GM10248 (cell line): ENCODE measurements around the gene TTLL10.
A peak's percentile ranks its signal among the peaks of the same experiment; 100 is the strongest.
"Not testable (repeated sequence)": the region's sequence is repeated elsewhere in the genome, so short reads cannot be mapped to it uniquely, and the experiment has no call there.

Source experiments
- CTCF ChIA-PET: fragments of 300-600 bp; sonication (Branson Sonifier 250); formaldehyde crosslinking; extraction: SDS; loops from one replicate; lab custom pipeline; 2021; ENCODE audit warnings: antibody characterized with exemption; lab: Yijun Ruan, JAX
- POLR2A ChIA-PET: fragments of 350-650 bp; sonication (Branson Sonifier 250); formaldehyde crosslinking; extraction: SDS; loops from one replicate; lab custom pipeline; 2020; ENCODE audit warnings: antibody characterized with exemption; lab: Yijun Ruan, JAX
- DNase-seq: peaks from one replicate; pipeline ENCODE4 v3.0.0; 2012; ENCODE audit errors: extremely low spot score
- TF ChIP-seq, protein P1 (sequence below): IDR thresholded peaks from 2 replicates; pipeline ENCODE4 v1.5.1; 2012; ENCODE audit warnings: mild to moderate bottlenecking, low read depth; ENCODE audit errors: extremely low read depth, missing control alignments, control extremely low read depth

Gene TTLL10

GRCh38 chr1:1141244-1141910 lies 32.3 kb upstream of the TTLL10 start:
- no peak for DNase-seq
- TF ChIP-seq, protein P1, sequence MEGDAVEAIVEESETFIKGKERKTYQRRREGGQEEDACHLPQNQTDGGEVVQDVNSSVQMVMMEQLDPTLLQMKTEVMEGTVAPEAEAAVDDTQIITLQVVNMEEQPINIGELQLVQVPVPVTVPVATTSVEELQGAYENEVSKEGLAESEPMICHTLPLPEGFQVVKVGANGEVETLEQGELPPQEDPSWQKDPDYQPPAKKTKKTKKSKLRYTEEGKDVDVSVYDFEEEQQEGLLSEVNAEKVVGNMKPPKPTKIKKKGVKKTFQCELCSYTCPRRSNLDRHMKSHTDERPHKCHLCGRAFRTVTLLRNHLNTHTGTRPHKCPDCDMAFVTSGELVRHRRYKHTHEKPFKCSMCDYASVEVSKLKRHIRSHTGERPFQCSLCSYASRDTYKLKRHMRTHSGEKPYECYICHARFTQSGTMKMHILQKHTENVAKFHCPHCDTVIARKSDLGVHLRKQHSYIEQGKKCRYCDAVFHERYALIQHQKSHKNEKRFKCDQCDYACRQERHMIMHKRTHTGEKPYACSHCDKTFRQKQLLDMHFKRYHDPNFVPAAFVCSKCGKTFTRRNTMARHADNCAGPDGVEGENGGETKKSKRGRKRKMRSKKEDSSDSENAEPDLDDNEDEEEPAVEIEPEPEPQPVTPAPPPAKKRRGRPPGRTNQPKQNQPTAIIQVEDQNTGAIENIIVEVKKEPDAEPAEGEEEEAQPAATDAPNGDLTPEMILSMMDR: no peak
- CTCF ChIA-PET: no interaction called here
- POLR2A ChIA-PET: no interaction called here

DNA sequence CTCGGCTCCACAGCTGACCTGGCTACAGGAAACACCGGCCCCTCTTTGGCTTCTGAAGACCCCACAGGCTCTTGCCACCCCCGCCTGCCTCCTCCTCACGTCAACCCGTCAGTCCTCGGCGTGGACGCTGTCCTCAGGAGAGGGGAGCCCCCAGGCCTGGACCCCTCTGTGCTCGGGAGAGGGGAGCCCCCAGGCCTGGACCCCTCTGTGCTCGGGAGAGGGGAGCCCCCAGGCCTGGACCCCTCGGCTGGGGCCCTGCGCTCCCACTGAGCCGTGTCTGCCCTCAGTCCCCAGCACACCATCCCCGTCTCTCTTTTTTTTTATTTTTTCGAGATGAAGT lies 31.8 kb upstream of the TTLL10 start:
- no peak for DNase-seq
- CTCF ChIA-PET: no interaction called here
- TF ChIP-seq, protein P1: no peak
- POLR2A ChIA-PET: no interaction called here

- CTCF ChIA-PET, POLR2A ChIA-PET, DNase-seq: not testable (repeated sequence)
Measured at GRCh38 chr1:1142352-1142751, 31.3 kb upstream of the TTLL10 start.

DNA sequence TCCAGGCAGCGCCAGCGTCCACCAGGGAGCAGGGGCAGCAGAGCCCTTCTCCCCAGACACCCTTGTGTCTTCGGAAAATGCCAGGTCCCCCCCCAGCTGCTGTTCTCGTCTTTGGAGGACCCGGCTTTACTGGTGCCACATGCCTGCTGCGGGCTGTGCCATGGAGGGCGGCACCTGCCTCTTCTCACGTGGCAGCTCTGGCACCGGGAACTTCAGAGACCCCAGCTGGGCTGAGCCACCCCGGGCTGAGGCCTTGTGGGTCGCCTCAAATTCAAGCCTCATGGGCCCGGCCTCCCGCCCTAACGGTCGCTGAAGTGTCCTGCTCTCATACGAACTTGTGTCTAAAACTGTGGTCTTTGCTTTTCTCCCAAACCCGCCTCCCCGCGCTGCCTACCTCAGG lies 30.8 kb upstream of the TTLL10 start:
- CTCF ChIA-PET: no interaction called here
- TF ChIP-seq, protein P1: no peak
- POLR2A ChIA-PET: no interaction called here
- no peak for DNase-seq

GRCh38 chr1:1143636-1144035 lies 30.0 kb upstream of the TTLL10 start:
- TF ChIP-seq, protein P1: no peak
- CTCF ChIA-PET: no interaction called here
- DNase-seq: no peak
- POLR2A ChIA-PET: no interaction called here

GRCh38 chr1:1144122-1144842 lies 29.4 kb upstream of the TTLL10 start:
- ChIA-PET POLR2A (no interaction called here), CTCF (no interaction called here)
- DNase-seq: peak; percentile 72
- TF ChIP-seq, protein P1: no peak

DNA sequence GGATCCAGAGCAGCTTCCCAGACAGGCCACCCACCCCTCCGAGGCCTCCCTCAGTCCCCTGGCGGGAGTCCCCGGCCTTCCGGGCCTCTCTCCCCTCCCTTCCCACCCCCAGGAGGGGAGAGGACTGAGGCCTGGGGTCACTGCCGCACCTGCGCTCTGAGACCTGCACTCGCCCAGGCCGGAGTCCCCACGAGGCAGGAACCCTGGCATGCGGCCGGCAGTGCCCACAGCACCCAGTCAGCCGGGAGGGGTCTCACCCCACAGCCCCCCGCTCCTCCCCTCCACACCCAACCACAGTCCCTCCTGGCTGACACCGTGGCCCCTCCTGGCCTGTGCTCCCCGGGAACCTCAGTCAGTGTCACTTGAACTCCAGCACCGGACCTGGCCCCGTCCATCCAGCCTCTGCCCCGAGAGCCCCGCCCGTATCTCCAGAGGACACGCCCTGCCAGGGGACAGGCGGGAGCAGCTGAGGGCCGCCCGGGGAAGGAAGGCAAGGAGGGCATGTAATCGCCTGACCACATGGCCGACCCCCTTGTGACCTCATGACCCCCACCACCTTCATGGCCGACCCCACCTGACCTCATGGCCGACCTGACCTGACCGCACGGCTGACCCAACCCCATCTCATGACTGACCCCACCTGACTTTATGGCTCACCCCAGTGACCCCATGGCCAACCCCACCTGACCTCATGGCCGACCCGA lies 28.7 kb upstream of the TTLL10 start:
- POLR2A ChIA-PET: no interaction called here
- CTCF ChIA-PET: no interaction called here
- DNase-seq: no peak
- TF ChIP-seq, protein P1: no peak
